NOMO-1 treated with dmso at 0.1 percent for 144 hours (cell line): ENCODE measurements around the gene KCNQ5.
"Not testable (repeated sequence)": the region's sequence is repeated elsewhere in the genome, so short reads cannot be mapped to it uniquely, and the experiment has no call there.

Experiments
- DNase-seq: peaks from one replicate; lab custom pipeline; 2025; ENCODE audit not compliant: unreplicated experiment; lab: John Stamatoyannopoulos, UW

Gene KCNQ5

DNA sequence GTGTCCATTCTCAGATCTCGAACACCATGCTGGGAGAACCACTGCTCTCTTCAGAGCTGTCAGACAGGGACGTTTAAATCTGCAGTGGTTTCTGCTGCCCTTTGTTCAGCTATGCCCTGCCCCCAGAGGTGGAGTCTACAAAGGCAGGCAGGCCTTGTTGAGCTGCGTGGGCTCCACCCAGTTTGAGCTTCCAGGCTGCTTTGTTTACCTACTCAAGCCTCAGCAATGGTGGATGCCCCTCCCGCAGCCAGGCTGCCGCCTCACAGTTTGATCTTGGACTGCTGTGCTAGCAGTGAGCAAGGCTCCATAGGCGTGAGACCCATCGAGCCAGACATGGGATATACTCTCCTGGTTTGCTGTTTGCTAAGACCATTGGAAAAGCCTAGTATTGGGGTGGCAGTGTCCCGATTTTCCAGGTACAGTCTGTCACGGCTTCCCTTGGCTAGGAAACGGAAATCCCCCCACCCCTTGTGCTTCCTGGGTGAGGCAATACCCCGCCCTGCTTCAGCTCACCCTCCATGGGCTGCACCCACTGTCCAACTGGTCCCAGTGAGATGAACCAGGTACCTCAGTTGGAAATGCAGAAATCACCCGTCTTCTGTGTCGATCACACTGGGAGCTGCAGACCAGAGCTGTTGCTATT, 362.4 kb downstream of the KCNQ5 start:
- DNase-seq: not testable (repeated sequence)

DNA sequence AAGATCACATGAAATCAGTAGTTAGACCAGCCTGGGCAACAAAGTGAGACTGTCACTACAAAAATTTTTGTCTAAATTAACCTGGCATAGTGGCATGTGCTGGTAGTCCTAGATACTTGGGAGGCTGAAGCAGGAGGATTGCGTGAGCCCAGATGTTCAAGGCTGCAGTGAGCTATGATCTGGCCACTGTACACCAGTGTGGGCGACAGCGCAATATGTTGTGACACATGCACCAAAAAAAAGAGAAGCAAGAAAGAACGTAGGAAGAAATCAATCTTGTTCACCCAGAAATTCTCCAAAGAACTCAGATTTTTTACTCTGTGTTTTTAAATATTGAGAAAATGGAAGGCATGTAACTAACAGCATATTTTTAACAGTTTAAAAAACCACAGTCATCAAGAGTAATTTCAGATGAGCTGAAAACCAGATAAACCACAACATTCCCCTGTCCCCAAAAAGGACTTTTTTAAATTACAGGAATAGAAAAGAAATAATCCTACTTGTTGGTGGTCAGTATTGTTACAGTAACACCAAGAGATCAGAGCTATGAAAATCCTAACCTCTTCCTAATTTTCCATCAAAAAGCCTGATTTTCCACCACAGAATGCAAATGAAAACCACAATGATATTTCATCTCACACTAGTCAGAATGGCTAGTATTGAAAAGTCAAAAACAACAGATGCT, 363.3 kb downstream of the KCNQ5 start:
- DNase-seq: peak; percentile 38

DNA sequence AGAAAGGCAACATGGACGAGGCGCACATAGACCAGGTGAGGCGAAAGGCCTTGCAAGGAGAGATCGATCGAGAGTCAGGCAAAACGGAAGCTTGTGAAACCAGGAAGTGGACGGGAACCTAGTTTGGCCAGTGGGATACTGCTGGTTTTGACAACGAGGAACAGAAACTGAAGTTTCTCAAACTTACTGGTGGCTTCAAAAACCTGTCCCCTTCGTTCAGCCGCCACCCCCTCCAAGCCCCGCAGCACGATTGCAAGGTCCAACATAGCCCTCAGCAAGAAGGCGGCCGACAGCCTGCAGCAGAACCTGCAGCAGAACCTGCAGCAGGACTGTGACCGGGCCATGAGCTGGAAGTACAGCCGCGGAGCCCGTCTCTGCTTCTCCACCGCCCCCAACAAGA, 365.4 kb downstream of the KCNQ5 start:
- DNase-seq: peak; percentile 78

DNA sequence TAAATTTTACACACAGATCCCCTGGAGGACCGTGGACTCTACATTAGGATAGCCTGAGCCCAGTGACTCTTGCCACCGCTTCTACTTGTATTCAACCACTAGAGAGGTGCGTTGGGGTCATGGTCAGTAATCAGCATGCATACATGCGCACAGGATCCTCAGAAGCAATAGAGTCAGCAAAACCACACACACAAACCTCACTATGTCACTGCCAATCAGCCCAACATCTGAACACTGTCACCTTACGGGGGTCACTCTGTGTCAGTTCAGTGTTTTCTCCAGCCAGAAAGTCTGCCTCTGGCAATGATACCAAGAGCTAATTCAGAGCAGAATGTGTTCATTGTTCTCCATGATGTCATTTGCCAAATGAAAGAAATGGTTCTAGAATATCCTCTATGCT, 378.1 kb downstream of the KCNQ5 start:
- DNase-seq: no peak

GRCh38 chr6:73000460-73000859, 378.6 kb downstream of the KCNQ5 start:
- DNase-seq: no peak

GRCh38 chr6:73002588-73002987, 380.7 kb downstream of the KCNQ5 start:
- DNase-seq: no peak

- DNase-seq: no peak
Measured at GRCh38 chr6:73003302-73003701, 381.4 kb downstream of the KCNQ5 start.

- DNase-seq: no peak
Measured at GRCh38 chr6:73004231-73004630, 382.4 kb downstream of the KCNQ5 start.

- DNase-seq: no peak
Measured at GRCh38 chr6:73004861-73005260, 383.0 kb downstream of the KCNQ5 start.

GRCh38 chr6:73006146-73006545, 384.3 kb downstream of the KCNQ5 start:
- no peak for DNase-seq

DNA sequence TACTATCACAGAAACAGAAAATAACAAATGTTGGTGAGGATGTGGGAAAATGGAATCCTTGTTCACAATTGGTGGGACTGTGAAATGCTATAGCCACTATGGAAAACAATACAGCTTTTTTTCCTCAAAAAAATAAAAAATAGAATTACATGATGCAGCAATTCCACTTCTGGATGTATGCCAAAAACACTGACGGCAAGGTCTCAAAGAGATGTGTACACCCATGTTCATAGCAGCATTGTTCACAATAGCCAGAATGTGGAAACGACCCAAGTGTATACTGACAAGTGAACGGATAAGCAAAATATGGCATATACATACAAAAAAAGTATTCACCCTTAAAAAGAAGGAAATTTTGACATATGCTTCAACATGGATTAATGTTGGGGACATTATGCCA, 390.1 kb downstream of the KCNQ5 start:
- no peak for DNase-seq

DNA sequence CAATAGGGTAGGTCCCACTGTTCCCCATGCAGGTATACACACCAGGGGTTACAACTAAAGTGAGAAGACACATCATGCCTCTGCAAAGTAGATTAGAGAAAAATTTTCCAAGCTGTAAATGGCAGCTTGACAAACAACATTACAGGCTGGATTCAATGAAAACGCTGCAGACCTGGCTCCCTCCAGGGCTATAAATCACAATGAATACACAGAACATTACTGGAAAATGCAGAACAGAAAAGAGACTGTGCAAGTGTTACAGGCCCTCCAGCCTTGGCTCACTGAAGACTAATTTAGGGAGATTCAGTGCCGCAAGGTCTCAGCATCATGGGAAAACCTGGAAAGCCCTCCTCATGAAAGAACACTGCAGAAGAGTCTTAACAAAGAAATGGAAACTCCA, 395.6 kb downstream of the KCNQ5 start:
- DNase-seq: no peak

DNA sequence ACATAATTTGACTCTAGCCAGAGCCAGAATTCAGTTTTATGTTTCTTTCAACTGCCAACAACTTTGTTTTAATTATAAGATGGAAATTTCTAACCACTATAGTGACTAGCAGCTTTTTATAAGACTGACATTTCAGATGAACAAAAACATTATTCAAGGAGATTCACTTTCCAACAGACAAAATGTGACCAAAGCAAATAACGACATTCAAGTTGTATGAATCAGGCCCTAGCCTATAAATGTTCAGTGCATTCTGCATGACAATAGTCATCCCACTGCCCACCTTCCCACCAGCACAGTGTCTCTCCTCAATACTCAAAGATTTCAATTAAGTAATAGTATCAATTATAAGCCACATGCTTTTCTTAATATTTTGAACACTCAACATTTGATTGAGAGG, 402.7 kb downstream of the KCNQ5 start:
- DNase-seq: no peak

DNA sequence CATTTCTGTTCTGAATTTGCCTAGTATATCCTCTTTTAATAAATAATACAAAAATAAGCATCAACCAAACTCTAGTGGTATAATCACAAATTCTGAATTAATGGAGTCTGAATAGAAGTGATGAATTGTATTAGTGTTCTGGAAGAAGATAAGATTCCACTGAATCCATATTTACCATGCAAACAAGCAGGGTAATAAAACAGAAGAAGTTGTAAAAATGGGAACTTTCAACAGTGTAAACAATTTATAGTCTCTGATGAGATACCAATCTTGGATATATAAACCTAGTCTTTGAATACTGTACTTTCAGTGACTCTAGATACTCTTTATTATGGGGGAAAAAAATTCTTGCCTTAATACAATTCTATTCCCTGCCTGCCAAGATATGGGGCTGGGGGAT, 405.8 kb downstream of the KCNQ5 start:
- no peak for DNase-seq

DNA sequence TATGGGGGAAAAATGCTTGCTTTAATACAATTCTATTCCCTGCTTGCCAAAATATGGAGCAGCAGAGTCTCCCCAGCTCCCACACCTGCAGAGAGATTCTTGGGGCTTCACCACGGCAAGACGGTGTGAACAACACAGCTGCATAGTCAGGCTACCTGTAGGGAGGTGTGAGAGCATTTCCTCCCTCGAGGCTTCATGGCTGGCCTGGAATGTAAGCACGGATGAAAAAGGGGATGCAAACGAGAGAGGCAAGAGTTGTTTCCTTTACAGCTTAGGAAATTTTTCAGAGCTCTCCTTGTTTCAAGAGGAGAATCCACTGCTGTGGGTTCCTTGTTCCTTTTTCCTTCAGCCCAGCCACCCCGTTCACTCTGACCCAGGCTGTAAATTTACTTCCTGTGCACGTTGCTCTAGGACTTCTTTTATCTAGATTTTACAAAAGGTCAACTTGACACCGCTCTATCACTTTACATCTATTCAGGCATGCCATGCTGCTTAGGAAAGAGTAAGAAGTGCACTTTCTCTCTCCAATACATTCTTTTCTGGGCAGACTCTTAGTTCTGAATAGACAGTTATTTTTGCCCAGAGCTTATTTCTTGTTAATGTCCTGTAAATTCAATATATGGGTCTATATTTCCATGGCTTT, 406.4 kb downstream of the KCNQ5 start:
- DNase-seq: no peak

DNA sequence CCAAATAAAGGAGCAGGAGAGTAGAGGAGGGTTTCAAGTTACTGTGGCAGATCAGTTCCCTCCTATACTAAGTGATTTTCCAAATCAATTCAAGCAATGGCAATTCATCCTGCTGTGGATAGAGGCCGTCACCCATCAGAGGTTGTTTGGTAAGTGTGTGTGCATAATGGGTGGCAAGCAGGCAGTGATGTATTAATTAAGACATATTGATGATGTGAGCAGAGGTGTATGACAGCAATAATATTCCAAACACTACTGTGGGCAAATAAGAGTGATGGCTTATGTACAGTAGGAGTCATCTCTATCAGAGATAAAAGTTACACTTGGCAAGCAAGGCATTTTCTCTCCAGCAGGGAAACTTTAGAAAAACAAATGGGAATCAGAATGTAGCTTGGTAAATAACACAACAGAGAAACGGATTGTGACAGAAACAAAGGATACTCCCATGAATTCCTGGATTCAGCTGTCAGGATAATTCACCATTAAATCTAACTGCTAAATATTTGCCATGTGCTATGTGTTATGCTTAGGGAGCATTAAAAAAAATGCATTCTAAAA, 407.1 kb downstream of the KCNQ5 start:
- no peak for DNase-seq

GRCh38 chr6:73030257-73030656, 408.4 kb downstream of the KCNQ5 start:
- no peak for DNase-seq

DNA sequence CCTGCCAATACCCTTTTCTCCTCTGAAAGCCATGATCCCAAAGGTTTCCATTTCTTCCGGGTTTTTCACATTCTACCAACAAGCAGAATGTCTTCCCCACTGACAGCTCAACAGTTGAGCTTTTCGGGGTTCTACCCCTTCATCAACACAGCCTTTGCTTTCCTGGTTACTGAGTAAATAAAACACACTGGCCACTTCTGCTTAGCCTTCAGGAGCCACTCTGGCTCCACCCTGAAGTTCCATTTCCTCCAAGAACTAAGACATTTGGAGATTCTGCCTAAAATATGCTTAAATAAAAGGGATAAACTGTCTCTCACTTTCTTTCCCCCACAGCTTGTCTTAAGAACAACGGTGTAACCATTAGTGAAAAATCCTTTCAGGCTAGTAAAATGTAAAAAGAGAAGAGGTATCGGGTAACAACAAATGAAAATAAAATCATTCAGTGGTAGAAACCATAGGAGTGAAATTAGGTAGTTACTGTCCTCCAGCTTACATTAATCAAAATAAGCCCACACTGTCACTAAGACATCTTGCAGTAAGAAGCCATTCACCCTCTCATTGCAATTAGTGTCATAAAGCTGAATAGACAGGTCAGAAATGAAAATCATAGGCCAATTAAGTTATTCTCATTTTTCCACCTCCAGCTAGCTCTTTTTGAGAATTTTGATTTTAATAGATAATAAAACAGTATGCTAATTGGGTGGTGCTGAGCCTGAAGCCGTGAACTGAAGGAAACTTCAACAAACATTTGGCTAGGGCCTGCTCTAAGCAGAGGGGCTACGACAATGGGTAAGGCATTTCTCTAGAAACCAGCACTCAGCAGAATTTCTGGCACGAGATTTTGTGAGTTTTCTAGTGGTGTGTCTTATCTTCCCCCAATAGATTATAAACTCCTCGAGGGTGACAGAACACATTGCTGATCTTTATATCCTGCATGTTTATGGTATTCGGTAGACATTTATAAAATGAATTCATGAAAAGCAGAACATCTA, 409.2 kb downstream of the KCNQ5 start:
- no peak for DNase-seq

- no peak for DNase-seq
Measured at GRCh38 chr6:73032586-73032985, 410.7 kb downstream of the KCNQ5 start.

DNA sequence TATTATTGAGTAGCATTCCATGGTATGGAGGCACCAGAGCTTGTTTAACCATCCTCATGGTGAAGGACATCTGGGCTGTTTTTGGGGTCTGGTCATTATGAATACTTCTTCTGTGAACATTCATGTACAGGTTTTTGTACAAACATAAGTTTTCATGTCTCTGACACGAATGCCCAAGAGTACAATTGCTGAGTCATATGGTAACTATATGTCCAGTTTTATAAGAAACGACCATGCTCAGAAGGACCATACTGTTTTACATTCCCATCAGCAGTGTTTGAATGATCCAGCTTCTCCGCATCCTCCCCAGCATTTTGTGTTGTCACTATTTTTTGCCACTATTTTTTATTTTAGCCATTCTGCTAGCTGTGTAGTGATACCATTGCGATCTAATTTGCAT, 414.8 kb downstream of the KCNQ5 start:
- no peak for DNase-seq

DNA sequence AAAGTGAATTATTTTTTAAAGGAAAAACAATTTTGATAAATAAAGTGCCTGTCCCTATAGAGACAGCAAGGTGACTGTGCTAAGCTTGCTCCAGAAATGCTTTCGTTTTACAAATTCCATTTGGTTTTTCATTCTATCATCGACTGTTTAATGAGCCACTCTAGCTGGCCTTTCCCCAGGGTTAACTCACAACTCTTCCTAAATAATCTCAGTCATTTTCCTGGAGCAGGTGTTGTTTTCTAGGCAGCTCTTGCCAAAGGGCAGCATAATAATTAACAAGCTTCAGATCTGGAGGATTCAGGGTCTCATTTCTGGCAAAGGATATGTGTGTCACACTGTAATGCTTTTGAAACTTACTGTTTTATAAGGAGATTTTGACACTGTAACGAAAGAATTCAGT, 419.2 kb downstream of the KCNQ5 start:
- no peak for DNase-seq
